GM21423 (cell line): Measurements from ENCODE around the gene TMUB1.

ENCODE experiments used
- ATAC-seq: cut with Tn5 transposase; IDR thresholded peaks from one replicate; pipeline ENCODE4 v1.9.1; 2021; ENCODE audit warnings: mild to moderate bottlenecking, moderate library complexity; ENCODE audit not compliant: unreplicated experiment

Gene TMUB1

DNA sequence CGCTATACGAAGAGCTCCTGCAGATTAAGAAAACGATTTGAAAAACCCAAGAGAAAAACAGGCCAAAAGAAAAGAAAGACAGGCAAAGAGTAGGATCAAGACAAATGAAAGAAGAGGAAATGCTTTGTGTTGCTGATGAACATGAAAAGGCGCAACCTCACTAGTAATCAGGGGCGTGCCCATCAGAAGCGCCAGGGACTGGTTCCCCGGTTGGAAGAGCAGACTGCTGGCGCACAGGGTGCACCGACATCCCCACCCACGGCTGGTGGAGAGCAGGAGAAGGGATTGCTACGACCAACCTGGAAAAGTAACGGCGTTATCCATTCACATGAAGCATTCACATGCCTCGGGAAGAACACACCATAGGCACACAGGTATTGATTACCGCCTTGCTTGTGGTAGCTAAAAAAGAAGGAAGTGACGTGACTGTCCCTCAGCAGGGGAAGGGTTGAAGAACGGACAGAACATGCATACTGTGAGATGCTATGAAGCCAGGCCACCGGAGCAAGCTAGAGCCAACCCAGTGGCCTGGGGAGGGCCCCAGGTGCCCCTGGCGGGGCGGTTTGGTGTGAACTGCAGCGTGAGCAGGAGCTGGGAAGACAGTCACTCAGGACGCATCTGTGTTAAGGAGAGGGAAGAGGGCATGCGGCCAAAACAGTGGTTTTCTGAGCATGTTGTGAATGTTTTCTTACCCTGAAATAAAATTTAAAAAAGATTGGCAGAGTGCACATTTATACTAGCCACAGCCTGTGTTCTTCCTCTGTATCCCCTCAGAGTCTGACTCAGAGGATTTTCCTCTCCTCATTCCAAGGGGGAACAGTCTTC lies 21.3 kb upstream of the TMUB1 start:
- ATAC-seq, result no peak

DNA sequence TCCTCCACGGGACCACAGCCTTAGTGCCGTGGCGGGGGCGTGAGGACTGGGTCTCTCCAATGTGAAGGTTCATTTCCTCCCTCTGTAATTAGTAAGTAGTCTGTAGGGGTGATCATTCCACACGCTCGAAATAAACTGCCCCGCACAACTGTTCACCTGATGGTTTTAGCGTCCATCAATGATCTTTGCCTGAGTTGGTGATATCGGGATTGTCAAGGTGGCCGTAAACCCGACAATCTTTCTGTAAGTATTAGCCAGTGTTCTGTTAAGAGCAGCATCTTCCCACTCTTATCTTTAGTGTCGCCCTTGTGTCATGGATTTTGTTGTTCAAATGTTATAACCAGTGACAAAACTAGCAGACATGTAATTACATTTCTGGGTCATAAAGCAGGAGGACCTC lies 20.7 kb upstream of the TMUB1 start:
- no peak for ATAC-seq

DNA sequence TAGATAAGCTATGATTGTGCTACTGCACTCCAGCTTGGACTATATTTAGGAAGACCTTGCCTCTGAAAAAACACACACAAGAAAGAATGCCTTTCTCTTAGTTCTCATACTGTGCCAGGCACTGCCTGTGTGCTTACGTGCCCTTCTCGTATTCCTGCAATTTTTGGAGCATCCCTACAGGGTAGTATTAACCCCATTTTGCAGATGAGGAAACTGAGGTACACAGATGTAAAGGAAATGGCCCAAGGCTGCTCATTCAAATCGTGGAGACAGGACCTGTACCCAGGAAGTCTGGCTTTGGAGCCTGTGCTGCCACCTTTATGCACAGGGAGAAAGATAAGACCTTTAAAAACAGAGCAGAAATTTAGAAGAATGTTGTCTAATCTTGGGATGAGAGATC lies 19.7 kb upstream of the TMUB1 start:
- ATAC-seq, result no peak

DNA sequence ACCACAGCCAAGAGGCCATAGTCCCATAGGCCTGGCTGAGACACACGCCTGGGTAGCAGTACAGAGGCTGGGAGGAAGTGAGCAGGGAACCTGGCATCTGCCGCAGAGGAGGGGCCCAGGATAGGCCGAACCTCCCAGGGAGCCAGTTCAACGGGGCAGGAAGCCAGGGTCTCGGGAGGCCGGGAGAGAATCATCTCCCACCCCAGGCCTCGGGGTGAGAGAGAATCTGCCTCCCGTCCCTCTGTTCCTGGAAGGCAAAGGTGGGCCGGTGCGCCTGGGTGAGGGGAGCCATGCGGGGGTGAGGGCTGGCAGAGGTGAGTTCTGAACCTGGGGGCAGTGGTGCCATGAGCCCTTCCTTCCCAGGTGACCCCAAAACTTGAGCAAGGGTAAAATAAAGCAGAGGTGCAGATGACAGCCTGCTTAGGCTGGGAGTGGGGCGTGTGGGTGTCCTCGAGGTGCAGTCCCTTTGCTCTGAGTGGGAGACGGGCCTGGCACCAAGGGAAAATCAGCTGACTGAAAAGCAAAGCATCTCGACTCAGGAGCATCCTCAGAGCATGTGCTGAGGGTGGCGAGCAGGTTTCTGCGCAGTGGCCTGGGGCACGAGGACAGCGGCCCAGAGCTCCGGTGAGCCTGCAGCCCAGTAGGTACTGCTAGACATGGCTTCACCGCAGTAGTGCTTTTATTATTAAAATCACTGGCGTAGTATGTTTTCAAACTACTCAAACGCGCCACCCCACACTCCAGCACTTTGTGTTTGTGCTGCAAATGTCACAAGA lies 18.5 kb upstream of the TMUB1 start:
- ATAC-seq, result no peak

DNA sequence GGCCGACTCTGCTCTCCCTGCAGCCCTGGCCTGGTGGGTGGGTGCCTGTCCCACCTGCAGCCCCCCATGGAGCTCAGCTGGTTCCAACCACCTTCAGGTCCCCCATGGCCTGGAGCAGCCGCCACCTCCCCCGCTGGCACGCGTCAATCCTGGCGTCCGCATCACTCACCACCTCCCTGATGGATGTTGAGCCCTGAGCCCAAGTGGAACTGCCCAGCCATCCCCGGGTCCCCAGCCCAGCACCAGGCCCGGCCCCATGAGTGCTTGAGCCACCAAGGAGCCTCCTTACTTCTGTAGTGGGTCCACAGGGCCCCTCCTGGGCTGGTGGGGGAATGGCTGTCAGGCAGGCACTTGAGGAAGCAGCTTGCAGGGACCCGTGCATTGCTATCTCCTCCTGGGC lies 17.6 kb upstream of the TMUB1 start:
- ATAC-seq, result no peak

DNA sequence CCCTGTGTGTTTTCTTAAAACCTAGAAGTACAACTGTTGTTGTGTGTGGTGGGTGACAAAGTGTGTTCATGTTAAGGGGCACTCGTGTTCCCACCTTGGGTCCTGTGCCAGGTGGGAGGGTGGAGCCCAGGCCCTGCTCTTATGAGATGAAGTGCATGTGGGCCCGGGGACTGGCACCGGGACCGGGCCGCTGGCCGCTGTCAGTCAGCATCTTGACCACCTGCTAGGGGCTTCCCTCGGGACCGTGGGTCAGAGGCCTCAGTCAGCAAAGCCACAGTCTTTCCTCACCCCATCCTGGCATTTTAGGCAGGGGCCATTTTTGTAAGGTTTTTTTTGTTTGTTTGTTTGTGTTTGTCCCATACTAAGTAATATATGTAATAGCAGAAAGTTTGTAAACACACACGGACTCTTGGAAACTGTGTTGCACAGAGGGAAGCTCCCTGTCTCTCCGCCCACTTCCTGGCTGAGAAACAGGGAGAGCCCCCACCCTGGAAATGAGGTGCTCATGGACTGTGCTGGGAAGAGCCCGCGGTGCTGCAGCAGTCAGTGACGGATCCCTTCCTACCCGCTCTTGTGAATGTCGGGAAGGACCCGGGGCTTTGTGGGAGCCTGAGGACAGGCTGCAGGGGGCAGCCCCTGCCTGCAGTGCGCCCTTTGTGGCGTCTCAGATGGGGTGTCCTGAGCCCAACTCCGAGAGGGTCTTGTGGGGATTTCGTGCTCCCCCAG lies 16.4 kb upstream of the TMUB1 start:
- no peak for ATAC-seq

DNA sequence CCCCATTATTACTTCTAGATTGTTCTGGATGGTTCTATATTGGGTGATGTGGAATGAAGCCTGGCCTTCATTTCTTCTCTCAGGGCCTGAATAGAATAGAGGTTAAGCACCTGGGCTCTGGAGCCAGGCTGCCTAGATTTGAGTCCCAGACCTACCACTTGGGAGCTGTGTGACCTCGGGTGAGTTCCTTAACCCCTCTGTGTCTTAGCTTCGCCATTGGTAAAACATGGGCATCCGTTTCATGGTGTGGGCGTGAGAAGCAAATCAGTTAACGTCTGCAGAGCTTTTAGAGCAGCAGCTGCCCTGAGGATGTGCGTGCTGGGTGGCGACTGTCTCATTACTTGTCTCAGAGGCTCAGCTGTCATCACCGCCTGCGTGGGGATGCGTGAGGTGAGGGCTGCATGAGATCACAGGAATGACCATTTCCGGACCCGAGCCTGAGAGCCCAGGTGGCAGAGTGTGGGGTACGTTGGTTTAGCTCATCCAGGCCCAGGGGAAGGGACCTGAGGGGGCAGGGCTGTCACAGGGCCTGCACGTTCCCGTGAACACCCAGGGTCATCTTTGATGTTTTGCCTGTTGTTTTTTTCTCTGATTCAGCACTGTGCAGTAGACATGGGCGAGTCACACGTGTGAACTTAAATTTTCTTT lies 12.7 kb upstream of the TMUB1 start:
- no peak for ATAC-seq

DNA sequence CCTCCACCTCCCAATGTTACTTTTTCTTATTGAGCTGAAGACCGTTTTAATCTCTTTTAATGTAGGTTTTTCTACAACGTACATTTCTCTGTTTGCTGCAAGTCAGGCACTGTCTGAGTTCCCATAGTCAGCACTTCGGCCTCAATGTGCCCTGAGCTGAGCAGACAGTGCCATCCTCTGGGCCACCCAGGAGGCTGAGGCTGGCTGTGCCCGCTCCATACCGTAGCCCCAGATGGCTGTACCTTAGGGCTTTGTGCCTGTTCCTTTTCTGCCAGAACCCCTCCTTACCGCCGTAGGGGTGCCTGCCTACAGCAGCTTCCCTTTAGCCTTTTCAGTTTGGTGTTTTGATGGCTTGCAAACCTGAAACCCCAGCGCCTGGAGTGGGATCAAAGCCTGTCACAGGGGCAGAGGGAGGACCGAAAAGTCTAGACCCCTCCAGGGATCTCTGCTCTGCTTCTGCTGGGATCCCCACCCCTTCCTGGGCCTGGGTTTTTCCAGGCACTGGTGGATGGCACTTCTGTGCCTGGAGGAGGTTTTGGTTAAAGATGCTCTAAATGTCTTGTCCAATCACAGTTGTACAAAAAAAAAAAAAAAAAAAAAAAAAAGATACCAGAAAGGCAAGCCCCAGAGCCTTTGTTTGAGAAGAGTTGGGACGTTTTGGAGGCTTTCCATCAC lies 12.0 kb upstream of the TMUB1 start:
- no peak for ATAC-seq

DNA sequence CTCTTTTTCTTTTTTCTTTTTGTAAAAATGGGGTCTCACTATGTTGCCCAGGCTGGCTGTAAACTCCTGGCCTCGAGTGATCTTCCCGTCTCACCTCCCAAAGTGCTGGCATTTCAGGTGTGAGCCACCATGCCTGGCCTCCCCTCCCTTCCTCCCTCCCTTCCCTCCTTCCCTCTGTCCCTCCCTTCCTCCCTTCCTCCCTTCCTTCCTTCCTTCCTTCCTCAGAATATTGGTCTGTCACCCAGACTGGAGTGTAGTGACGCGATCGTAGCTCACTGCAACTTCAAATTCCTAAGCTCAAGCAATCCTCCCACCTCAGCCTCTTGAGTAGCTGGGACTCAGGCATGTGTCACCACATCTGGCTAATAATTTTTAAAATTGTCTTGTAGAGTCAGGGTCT lies 11.4 kb upstream of the TMUB1 start:
- no peak for ATAC-seq

DNA sequence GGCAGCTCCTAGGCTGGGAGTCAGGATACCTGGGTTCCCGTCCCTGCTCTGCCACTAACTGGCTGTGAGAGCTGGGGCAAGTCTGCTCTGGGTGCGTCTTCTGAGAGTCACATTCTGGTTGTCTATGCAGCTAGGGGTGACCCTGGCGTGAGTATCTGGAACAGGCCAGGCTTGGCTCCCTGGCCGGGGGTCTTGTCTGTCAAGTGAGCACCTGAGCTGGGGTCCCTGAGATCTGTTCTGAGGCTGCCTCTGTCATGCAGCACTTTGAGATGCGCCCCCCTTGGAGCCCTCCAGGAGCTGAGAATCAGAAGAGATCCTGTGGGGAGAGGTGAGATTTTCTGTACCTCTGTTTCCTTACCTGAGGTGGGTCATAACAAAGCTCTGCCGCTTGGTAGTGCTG lies 10.5 kb upstream of the TMUB1 start:
- no peak for ATAC-seq

DNA sequence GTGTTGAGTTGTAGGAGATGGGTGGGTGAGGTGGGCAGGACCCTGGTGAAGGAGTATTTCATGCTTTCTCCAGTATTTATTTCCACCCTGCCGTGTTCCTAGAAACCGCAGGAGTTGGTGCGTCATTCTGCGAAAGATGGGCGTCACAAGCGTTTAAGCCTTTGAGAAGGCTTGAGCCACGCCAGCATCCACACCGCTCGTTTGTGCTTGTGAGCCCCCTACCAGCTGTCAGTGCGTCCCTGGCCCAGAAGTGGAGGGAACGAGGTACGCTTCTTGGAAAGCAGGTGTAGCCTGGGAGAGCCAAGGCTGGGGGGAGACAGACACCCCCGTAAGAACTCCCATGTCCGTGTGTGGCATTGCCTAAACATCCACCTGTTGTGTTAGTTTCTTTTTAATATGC lies 8.7 kb upstream of the TMUB1 start:
- no peak for ATAC-seq

DNA sequence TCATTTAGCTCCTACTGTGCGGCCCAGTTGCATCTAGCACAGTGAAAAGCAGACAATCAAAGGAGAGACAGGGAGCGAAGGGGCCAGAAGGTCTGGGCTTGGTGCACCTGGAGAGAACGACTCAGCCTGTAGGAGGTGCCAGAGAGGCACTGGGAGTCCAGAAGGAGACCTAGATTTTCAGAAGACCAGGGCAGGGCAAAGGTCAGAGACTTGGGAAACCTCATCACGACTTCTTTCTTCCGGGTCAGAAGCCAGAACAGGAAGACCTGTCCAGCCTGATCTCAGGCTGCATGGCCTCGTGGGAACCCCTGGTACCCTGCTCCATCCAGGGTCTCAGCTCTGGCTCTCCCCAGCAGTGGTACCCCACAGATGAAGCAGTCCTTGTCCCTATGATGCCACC lies 8.1 kb upstream of the TMUB1 start:
- no peak for ATAC-seq

DNA sequence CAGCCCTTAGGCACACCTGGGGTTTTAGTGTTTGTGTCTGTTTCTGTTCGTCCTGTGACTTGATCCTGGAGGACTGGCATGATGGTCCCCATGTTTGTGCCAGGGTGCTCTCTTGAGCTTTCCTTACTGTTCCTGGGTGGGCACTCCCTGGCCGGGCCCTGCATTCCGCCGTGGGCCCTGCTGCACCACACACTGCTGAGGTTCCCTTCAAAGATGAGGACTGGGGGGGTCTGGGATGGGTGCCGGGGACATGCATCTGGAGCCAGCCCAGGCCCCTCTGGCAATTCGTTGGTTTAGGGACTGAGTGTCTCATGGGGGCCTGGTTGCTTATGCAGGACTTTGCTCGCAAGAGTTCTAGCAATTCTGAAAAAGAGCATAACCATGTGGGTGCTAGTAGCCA lies 7.7 kb upstream of the TMUB1 start:
- ATAC-seq, result no peak

DNA sequence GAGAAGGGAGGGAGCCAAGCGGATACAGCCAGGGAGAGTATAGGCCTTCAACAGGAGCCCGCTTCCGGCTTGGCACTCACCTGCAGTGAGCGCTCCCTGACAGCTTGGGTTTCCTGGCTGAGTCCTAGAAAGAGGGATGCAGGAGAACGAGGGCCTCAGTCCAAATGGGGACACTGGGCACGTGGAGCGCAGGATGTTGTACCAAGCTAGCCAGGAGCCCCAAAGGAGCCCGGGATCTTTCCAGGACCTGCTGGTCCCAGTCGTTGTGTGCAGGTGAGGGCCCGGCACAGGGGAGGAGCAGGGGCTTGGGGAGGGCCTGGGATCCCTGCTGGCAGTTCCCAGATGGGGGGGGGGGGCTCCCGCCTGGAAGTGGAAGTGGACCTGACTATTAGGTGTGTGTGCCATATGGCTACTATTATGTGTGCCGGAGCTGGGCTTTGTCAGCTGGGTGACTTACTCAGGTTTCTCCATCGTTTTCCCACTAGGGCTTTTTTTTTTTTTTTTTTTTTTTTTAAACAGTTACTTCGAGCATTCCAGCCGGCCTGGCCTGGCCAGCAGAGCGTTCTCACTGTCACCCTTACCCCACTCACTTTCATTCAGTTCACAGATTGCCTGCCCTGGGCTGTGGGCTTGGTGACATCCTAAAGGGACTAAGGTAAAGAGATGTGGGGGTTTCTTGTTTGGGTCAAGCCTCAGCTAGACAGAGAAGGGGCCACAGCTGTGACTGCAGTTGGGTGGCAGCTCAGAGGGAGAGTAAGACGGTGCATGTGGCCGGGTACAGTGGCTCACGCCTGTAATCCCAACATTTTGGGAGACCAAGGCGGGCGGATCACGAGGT lies 6.8 kb upstream of the TMUB1 start:
- no peak for ATAC-seq

DNA sequence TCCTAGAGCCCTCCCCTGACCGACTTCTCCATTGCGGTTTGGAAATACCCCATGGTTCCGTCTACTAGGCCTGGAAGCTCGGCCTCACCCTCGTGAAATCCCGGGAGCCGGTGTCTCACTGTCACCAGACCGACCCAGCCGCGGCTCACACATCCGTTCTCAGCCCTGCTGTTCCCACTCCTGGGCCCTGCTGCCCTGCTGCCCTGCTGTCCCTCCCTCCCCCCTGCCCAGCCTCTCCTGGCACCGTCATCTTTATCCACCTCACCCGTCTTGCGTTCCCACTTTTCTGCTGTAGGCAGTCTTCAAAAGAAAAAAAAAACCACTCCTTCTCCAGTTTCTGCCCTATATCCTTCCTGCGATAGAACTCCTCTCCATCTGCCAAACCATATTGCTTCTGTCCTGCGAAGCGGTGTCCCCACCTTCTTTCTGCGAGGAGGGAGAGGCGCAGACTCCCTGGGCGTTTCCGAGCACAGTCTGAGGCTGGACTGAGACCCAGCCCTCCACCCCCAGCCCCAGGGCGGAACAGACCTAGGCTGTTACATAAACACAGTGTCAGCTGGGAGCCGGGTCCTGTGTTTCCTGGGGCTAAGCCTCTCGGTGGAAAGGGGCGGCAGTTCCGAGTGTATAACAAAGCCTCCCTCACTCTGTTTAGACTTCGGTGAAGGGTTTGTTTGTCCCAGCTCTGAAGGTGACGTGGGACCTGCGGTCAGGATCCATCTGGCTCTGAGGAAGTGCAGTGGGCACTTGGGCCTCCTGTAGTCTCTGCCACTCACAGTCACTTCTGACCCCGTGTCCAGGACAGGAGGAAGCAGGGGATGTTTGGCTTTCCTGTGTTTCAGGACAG lies 5.8 kb upstream of the TMUB1 start:
- no peak for ATAC-seq

DNA sequence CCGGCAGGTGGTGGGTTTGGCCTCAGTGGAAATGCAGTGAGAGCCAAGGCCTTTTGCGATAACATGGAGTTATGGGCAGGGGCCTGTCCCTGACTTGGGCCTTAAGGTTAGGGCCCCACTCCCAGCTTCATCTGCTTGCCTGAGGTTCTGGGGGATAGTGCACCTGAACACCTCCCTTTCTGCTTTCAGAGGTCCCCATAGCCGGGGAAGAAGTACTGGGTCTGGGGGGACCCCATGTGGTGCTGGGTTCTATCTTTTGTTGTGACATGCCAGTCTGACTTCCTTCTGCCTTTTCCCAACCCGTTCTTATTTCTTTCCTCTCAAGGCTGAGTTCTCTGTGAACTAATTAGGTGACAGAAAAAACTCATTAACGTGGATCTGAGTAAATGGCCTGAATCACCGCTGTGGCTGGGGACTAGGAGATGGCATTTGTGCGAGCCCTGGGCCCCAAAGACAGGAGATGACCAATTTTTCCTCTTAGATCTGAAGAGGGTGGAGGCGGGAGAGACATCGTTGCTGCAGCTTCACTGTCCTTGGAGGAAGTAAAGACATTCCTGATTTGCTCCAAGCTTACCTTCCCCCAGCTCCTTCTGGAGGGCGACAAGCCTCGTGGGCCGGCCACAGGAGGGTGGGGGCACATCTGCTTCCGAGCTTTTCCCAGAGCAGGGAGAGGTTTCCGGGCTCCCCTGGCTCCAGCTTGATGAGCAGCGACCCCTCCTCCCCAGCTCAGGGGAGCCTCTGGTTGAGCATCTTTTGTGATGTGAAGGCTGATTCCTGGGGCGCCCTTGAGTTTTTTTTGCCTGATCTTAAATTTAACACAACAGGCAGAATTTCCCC lies 4.9 kb upstream of the TMUB1 start:
- ATAC-seq, result no peak

DNA sequence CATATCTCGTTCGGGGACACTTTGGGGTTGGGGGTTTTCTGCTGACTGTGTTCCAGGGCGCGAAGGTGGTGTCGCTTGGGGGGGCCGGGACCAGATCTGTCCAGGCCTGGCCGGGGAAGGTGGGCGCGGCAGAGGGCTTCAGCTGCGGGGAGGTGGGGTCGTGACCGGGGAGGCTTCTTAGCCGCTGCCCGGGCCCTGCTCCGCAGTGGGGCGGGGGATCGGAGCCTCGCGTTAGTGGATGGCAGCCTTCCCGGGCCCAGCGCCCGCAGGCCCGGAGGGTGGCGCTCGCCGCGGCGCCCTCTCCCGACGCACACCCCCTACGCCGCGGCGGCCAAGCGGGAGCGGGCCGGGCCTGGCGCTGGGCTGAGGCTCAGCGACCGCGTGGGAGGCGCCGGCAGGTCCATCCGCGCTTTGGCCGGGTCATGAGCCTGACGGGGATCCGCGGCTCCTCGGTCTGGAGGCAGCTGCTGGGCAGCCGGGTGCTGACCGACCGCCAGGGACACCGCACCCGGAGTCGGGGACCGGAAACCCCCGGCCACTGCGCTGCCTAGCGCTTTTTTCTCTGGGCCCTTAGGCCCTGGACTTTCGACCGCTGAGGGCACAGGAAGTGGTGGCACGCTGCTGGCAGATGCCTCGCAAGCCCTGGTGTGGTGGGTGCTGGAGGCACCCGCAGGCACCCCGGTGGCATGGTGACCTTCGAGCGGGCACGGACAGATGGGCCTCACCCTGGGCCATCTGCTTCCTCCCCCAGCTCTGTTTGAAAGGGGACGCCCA lies 4.1 kb upstream of the TMUB1 start:
- ATAC-seq, result no peak
